HepG2 (cell line): ENCODE data around the gene NID1.

ENCODE experiments used
- BRCA1 ChIP-seq: sonication (generic); formaldehyde crosslinking; IDR thresholded peaks from 2 replicates; pipeline ENCODE4 v1.4.0; 2020; ENCODE audit warnings: missing genetic modification reagents
- CEBPB ChIP-seq: IDR thresholded peaks from 2 replicates; pipeline ENCODE4 v1.6.1; 2011; ENCODE audit warnings: low read depth, low read length, improper control_type of control experiment, borderline replicate concordance
- CHCHD3 ChIP-seq: sonication (generic); formaldehyde crosslinking; IDR thresholded peaks from 2 replicates; pipeline ENCODE4 v1.8.0; 2022; ENCODE audit warnings: mild to moderate bottlenecking, missing genetic modification reagents, moderate library complexity
- EED ChIP-seq: sonication (generic); formaldehyde crosslinking; IDR thresholded peaks from 2 replicates; pipeline ENCODE4 v1.5.0; 2020; ENCODE audit warnings: mild to moderate bottlenecking, missing genetic modification reagents
- ETV6 ChIP-seq: sonication (generic); formaldehyde crosslinking; conservative IDR thresholded peaks from 2 replicates; pipeline ENCODE4 v1.4.0; 2020; ENCODE audit warnings: missing genetic modification reagents
- EZH2 ChIP-seq: conservative IDR thresholded peaks from 2 replicates; pipeline ENCODE4 v1.6.1; 2012; ENCODE audit warnings: mild to moderate bottlenecking, low read depth, low read length, moderate library complexity
- JUN ChIP-seq: sonication (generic); formaldehyde crosslinking; IDR thresholded peaks from 2 replicates; pipeline ENCODE4 v1.4.0; 2020; ENCODE audit warnings: mild to moderate bottlenecking, missing genetic modification reagents
- KMT2B ChIP-seq: IDR thresholded peaks from 2 replicates; pipeline ENCODE4 v1.6.1; 2016; ENCODE audit warnings: missing genetic modification reagents, missing compliant biosample characterization
- PRPF4 ChIP-seq: fragments of 200-400 bp; formaldehyde crosslinking; IDR thresholded peaks from 2 replicates; pipeline ENCODE4 v1.6.1; 2016; ENCODE audit warnings: low read length, low read depth; ENCODE audit not compliant: poor library complexity, severe bottlenecking
- RELA ChIP-seq: sonication (generic); formaldehyde crosslinking; IDR thresholded peaks from 2 replicates; pipeline ENCODE4 v1.4.0; 2020; ENCODE audit warnings: missing genetic modification reagents
- REST ChIP-seq, 2 experiments: IDR thresholded peaks; 2 replicates each; pipeline ENCODE4 v1.6.1; 2011 to 2012; ENCODE audit warnings: low read length in 2 of 2, borderline replicate concordance in 1 of 2, low read depth in 1 of 2, mild to moderate bottlenecking in 1 of 2, moderate library complexity in 1 of 2
- TCF7 ChIP-seq: sonication (generic); IDR thresholded peaks from 2 replicates; pipeline ENCODE4 v1.6.1; 2016; ENCODE audit warnings: antibody characterized with exemption, low read depth
- ZNF317 ChIP-seq: sonication (generic); formaldehyde crosslinking; IDR thresholded peaks from 2 replicates; pipeline ENCODE4 v1.5.0; 2020; ENCODE audit warnings: mild to moderate bottlenecking, missing genetic modification reagents
- ZNF350 ChIP-seq: sonication (generic); formaldehyde crosslinking; IDR thresholded peaks from 2 replicates; pipeline ENCODE4 v1.4.0; 2020; ENCODE audit warnings: mild to moderate bottlenecking, low read depth, missing genetic modification reagents, borderline replicate concordance

GRCh38 chr1:235993652-235994051 lies 71.2 kb downstream of the NID1 start:
- TF ChIP-seq PRPF4 (no peak), JUN (CRISPR knock-in tag) (no peak), CHCHD3 (CRISPR knock-in tag) (no peak), EZH2 (no peak), REST (IDR thresholded peaks at IDR 0.05; ENCODE audit: borderline replicate concordance in 1 of 2, low read depth in 1 of 2, low read length in 2 of 2) (no peak), TCF7 (no peak), BRCA1 (CRISPR knock-in tag) (no peak), ZNF350 (CRISPR knock-in tag) (no peak), RELA (no peak), KMT2B (no peak), ZNF317 (no peak), CEBPB (no peak), EED (CRISPR knock-in tag) (no peak), ETV6 (CRISPR knock-in tag) (no peak)
